Hepatocyte (in vitro differentiated cells): ENCODE results near the gene MS4A15. TPM values are rescaled to one million over a fixed set of nuclear protein-coding genes. Genes with fewer than 3 reads are reported as not detected.

Experiments used
- DNase-seq: peaks from one replicate; pipeline ENCODE4 v3.0.0-alpha.2; 2016; ENCODE audit warnings: low spot score
- H2AFZ ChIP-seq: fragments of 200-600 bp; sonication (generic); 2 replicates; pipeline ENCODE4 v1.6.0; 2016; ENCODE audit warnings: antibody characterized with exemption, mild to moderate bottlenecking
- H3K27ac ChIP-seq: fragments of 200-600 bp; sonication (generic); 2 replicates; pipeline ENCODE4 v1.5.1; 2016; ENCODE audit warnings: mild to moderate bottlenecking
- H3K27me3 ChIP-seq: fragments of 200-600 bp; sonication (generic); 2 replicates; pipeline ENCODE4 v1.6.1; 2016
- H3K36me3 ChIP-seq: fragments of 200-600 bp; sonication (generic); replicated peaks from 2 replicates; pipeline ENCODE4 v1.5.1; 2016; ENCODE audit warnings: low read depth; ENCODE audit not compliant: insufficient read depth
- H3K4me1 ChIP-seq: fragments of 200-600 bp; sonication (generic); 2 replicates; pipeline ENCODE4 v1.5.1; 2016; ENCODE audit warnings: mild to moderate bottlenecking, moderate library complexity; ENCODE audit not compliant: insufficient read depth
- H3K4me2 ChIP-seq: fragments of 200-600 bp; sonication (generic); 2 replicates; pipeline ENCODE4 v1.6.0; 2016
- H3K4me3 ChIP-seq: fragments of 200-600 bp; sonication (generic); 2 replicates; pipeline ENCODE4 v1.5.1; 2016; ENCODE audit warnings: mild to moderate bottlenecking
- H3K79me2 ChIP-seq: fragments of 200-600 bp; sonication (generic); 2 replicates; pipeline ENCODE4 v1.6.0; 2017; ENCODE audit warnings: mild to moderate bottlenecking
- H3K9me2 ChIP-seq: fragments of 200-600 bp; sonication (generic); replicated peaks from 2 replicates; pipeline ENCODE4 v1.6.0; 2017; ENCODE audit warnings: mild to moderate bottlenecking; ENCODE audit not compliant: insufficient read depth
- H3K9me3 ChIP-seq: fragments of 200-600 bp; sonication (generic); 2 replicates; pipeline ENCODE4 v1.5.1; 2016; ENCODE audit warnings: low read depth, mild to moderate bottlenecking
- H4K20me1 ChIP-seq: fragments of 200-600 bp; sonication (generic); 2 replicates; pipeline ENCODE4 v1.6.0; 2016; ENCODE audit warnings: mild to moderate bottlenecking; ENCODE audit not compliant: insufficient read depth, poor library complexity, severe bottlenecking
- EZH2 ChIP-seq: fragments of 200-600 bp; sonication (generic); IDR thresholded peaks from 2 replicates; pipeline ENCODE4 v1.6.1; 2016; ENCODE audit warnings: antibody characterized with exemption, mild to moderate bottlenecking, borderline replicate concordance
- EZH2phosphoT487 ChIP-seq: fragments of 200-600 bp; sonication (generic); IDR thresholded peaks from one replicate; pipeline ENCODE4 v1.6.1; 2018; ENCODE audit warnings: antibody characterized with exemption, mild to moderate bottlenecking, low read depth, moderate library complexity; ENCODE audit not compliant: unreplicated experiment, severe bottlenecking
- WGBS: methylation state at CpG from one replicate; pipeline ENCODE4 v1.1.6; 2016; ENCODE audit warnings: low lambda C conversion rate; ENCODE audit errors: missing lambda C conversion rate; 5-methylcytosine and 5-hydroxymethylcytosine counted together
- polyA plus RNA-seq: library from polyadenylated mRNA; unstranded; fragments of >200 nt; fragmentation: Nextera tagmentation; extraction: Ambion mirVana; gene quantifications from 2 replicates; pipeline ENCODE4 v1.2.1, GENCODE V29; 2016
- total RNA-seq: library from RNA; depleted of rRNA; stranded (reverse); fragments of >200 nt; gene quantifications from 2 replicates; pipeline ENCODE4 v1.2.3, GENCODE V29; 2014
- TF ChIP-seq, protein P1 (sequence below): fragments of 200-600 bp; sonication (generic); IDR thresholded peaks from 2 replicates; pipeline ENCODE4 v1.5.1; 2016; ENCODE audit warnings: antibody characterized with exemption, mild to moderate bottlenecking; ENCODE audit not compliant: poor library complexity

Gene MS4A15
- total and polyA plus RNA-seq, 2 experiments from 2014 or later: 1.1 to 4.3 TPM

DNA sequence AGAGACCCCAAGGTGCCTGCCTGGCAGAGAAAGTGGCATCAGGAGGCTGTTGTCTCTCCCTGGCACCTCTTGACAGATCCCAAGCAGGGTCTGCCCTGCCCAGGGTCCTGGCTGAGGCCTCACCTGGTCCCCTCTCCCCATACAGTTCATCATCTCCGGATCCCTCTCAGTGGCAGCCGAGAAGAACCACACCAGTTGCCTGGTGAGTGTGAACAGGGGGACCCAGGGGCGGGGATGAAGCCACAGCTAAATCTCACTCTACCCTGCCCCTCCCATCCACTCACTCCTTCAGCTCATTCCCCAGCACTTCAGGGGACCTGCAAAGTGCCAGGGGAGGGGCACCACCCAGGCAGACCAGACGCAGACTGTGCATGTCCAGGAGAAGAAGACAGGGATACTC, 14.5 kb downstream of the MS4A15 start:
- no peaks in the 10 kb centered on the region for H3K27me3 ChIP-seq
- H3K9me2 ChIP-seq: no peaks in the 10 kb centered on the region
- H3K4me1 ChIP-seq: peaks cover 3% of the 10 kb centered on the region
- no peaks in the 10 kb centered on the region for H3K36me3 ChIP-seq
- H3K4me3 ChIP-seq: no peak overlapping the region
- WGBS: 96% methylated on average over 4 of the region's 4 CpGs
- no peak overlapping the region for H2AFZ ChIP-seq
- DNase-seq: no peak
- TF ChIP-seq EZH2phosphoT487 (no peak), EZH2 (no peak)
- TF ChIP-seq, protein P1, sequence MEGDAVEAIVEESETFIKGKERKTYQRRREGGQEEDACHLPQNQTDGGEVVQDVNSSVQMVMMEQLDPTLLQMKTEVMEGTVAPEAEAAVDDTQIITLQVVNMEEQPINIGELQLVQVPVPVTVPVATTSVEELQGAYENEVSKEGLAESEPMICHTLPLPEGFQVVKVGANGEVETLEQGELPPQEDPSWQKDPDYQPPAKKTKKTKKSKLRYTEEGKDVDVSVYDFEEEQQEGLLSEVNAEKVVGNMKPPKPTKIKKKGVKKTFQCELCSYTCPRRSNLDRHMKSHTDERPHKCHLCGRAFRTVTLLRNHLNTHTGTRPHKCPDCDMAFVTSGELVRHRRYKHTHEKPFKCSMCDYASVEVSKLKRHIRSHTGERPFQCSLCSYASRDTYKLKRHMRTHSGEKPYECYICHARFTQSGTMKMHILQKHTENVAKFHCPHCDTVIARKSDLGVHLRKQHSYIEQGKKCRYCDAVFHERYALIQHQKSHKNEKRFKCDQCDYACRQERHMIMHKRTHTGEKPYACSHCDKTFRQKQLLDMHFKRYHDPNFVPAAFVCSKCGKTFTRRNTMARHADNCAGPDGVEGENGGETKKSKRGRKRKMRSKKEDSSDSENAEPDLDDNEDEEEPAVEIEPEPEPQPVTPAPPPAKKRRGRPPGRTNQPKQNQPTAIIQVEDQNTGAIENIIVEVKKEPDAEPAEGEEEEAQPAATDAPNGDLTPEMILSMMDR: no peak
- H3K9me3 ChIP-seq: no peaks in the 10 kb centered on the region
- no peak overlapping the region for H3K27ac ChIP-seq
- no peaks in the 10 kb centered on the region for H3K79me2 ChIP-seq
- H3K4me2 ChIP-seq: no peak overlapping the region
- no peaks in the 10 kb centered on the region for H4K20me1 ChIP-seq

DNA sequence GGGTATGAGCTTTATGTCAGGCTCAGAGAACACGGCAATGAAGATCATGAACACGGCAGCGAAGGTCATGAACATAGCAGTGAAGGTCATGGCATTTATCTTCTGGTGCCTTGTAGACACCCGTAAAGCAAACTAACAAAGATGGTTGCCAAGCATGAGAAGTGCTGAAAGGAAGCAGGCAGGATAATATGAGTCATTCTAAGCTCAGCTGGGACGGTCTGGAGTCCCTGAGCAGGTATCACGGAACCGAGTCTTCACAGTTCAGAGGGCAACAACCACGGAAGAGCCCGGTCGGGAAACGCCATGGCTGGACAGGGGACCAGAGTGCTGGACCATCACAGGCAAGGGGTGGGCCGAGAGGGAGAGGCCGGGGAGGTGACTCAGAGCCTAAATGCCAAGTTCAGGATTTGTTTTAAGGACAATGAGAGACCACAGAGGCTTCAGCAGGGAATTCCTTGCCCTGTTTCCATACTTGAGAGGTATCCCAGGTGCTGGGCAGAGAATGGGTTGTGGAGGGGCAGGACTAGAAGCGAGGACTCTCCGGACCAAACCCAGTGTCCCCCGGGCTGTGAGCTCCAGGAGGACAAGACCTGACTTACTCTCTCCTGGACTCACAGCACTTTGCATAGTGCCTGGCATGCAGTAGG, 15.3 kb downstream of the MS4A15 start:
- TF ChIP-seq EZH2 (no peak), EZH2phosphoT487 (no peak)
- TF ChIP-seq, protein P1: no peak
- no peaks in the 10 kb centered on the region for H3K9me3 ChIP-seq
- H3K4me2 ChIP-seq: no peak overlapping the region
- no peak overlapping the region for H3K4me3 ChIP-seq
- no peaks in the 10 kb centered on the region for H3K9me2 ChIP-seq
- H3K27me3 ChIP-seq: no peaks in the 10 kb centered on the region
- no peak overlapping the region for H2AFZ ChIP-seq
- H3K79me2 ChIP-seq: no peaks in the 10 kb centered on the region
- H3K4me1 ChIP-seq: peaks cover 3% of the 10 kb centered on the region
- no peak for DNase-seq
- H3K36me3 ChIP-seq: no peaks in the 10 kb centered on the region
- H3K27ac ChIP-seq: no peak overlapping the region
- 85% methylated on average over 16 of the region's 16 CpGs for WGBS
- H4K20me1 ChIP-seq: no peaks in the 10 kb centered on the region

DNA sequence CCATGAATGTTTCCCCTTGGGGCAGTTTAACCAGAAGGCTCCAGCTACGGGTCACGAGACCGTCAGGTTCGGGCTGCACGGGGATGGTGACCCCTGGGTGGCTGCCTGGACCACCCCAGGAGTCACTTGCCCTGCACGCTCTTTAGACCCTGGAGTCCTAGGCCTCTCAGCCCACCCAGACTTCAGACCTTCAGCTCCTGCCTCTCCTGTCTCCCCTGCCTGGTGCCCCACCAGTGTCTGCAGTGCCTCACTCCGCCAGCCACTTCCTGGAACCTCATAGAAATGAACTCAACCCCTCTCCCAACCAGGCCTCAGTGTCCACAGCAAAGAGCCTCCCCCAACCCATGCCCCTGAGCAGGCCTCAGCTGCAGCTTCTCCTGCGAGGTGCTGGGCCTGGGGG, 16.0 kb downstream of the MS4A15 start:
- 84% methylated on average over 8 of the region's 8 CpGs for WGBS
- H3K9me3 ChIP-seq: no peaks in the 10 kb centered on the region
- peaks cover 3% of the 10 kb centered on the region for H3K4me1 ChIP-seq
- no peak overlapping the region for H2AFZ ChIP-seq
- H3K79me2 ChIP-seq: no peaks in the 10 kb centered on the region
- H3K9me2 ChIP-seq: no peaks in the 10 kb centered on the region
- H3K27me3 ChIP-seq: no peaks in the 10 kb centered on the region
- no peaks in the 10 kb centered on the region for H4K20me1 ChIP-seq
- H3K4me2 ChIP-seq: no peak overlapping the region
- no peak for DNase-seq
- no peaks in the 10 kb centered on the region for H3K36me3 ChIP-seq
- no peak overlapping the region for H3K27ac ChIP-seq
- TF ChIP-seq EZH2 (no peak), EZH2phosphoT487 (no peak)
- TF ChIP-seq, protein P1: no peak
- H3K4me3 ChIP-seq: no peak overlapping the region

DNA sequence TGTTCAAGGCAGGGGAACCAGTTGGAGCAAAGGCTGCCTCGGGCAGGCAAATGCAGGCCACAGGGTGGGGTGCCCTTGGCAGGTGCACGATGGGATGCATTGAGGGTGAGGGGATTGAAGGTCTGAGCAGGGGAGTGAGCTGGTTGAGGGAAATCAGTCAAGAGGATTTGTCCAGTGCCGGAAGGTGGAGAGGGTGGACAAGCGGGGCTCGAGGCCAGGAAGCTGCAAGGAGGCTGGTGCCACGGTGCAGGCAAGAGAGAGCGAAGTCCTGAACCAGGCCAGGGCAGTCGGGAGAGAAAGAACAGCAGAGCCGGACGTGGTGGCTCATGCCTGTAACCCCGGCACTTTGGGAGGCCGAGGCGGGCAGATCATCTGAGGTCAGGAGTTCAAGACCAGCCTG, 18.1 kb downstream of the MS4A15 start:
- Histone ChIP-seq H3K79me2 (no peaks in the 10 kb centered on the region), H3K4me1 (peaks cover 3% of the 10 kb centered on the region), H3K27ac (no peak overlapping the region), H3K4me2 (no peak overlapping the region), H3K9me3 (no peaks in the 10 kb centered on the region), H4K20me1 (no peaks in the 10 kb centered on the region), H3K27me3 (no peaks in the 10 kb centered on the region), H3K4me3 (no peak overlapping the region), H2AFZ (no peak overlapping the region), H3K9me2 (no peaks in the 10 kb centered on the region), H3K36me3 (no peaks in the 10 kb centered on the region)
- TF ChIP-seq, protein P1: no peak
- TF ChIP-seq EZH2 (no peak), EZH2phosphoT487 (no peak)
- no peak for DNase-seq
- 91% methylated on average over 11 of the region's 13 CpGs for WGBS
